Endothelial cell of umbilical vein (primary cell): ENCODE measurements around the gene PPARD.

Experiments used
- CTCF ChIP-seq, 2 donors: IDR thresholded peaks; 1 replicate in 1 of 2; 2 replicates in 1 of 2; pipeline ENCODE4 v1.5.1; 2011; ENCODE audit warnings: low read length in 2 of 2, mild to moderate bottlenecking in 2 of 2, moderate library complexity in 2 of 2, control low read depth in 1 of 2, inconsistent platforms in 1 of 2, low read depth in 1 of 2; ENCODE audit not compliant: insufficient read depth in 1 of 2; ENCODE audit errors: extremely low read depth in 1 of 2
- EZH2 ChIP-seq: IDR thresholded peaks from 2 replicates; pipeline ENCODE4 v1.6.1; 2012; ENCODE audit warnings: borderline replicate concordance, low read depth, mild to moderate bottlenecking, moderate library complexity, low read length, inconsistent platforms; ENCODE audit not compliant: severe bottlenecking
- FOS ChIP-seq: IDR thresholded peaks from 2 replicates; pipeline ENCODE4 v1.6.1; 2011; ENCODE audit warnings: mild to moderate bottlenecking, low read length, moderate library complexity, borderline replicate concordance; ENCODE audit not compliant: insufficient read depth
- GATA2 ChIP-seq: IDR thresholded peaks from 2 replicates; pipeline ENCODE4 v1.7.0; 2011; ENCODE audit warnings: low read depth, mild to moderate bottlenecking, moderate library complexity, mixed read lengths, low read length; ENCODE audit not compliant: insufficient read length, insufficient read depth
- JUN ChIP-seq: IDR thresholded peaks from 2 replicates; pipeline ENCODE4 v1.6.1; 2011; ENCODE audit warnings: borderline replicate concordance, low read depth; ENCODE audit not compliant: insufficient read length, insufficient read depth
- MAX ChIP-seq: IDR thresholded peaks from 2 replicates; pipeline ENCODE4 v1.6.1; 2011; ENCODE audit not compliant: insufficient read depth, insufficient read length
- MYC ChIP-seq: IDR thresholded peaks from one replicate; pipeline ENCODE4 v1.6.1; 2011; ENCODE audit warnings: mild to moderate bottlenecking, low read depth, low read length
- POLR2A ChIP-seq: IDR thresholded peaks from 2 replicates; pipeline ENCODE4 v1.6.1; 2012; ENCODE audit warnings: low read depth, mild to moderate bottlenecking, control low read depth, low read length
- POLR2AphosphoS5 ChIP-seq: IDR thresholded peaks from 2 replicates; pipeline ENCODE4 v1.6.1; 2012; ENCODE audit warnings: low read depth, mild to moderate bottlenecking, control low read depth, low read length, moderate library complexity; ENCODE audit not compliant: insufficient read depth

- TF ChIP-seq CTCF (IDR thresholded peaks at IDR 0.05; ENCODE audit: extremely low read depth in 1 of 2, insufficient read depth in 1 of 2, low read depth in 1 of 2, low read length in 2 of 2), result no peak
- no peak for TF ChIP-seq POLR2A
- no peak for TF ChIP-seq POLR2AphosphoS5
- TF ChIP-seq EZH2, result no peak
- no peak for TF ChIP-seq MAX
- TF ChIP-seq JUN, result no peak
- TF ChIP-seq GATA2, result no peak
- no peak for TF ChIP-seq MYC
- no peak for TF ChIP-seq FOS
Measured at GRCh38 chr6:35370785-35371493, 28.6 kb downstream of the PPARD start.
